Stimulated activated CD4-positive, alpha-beta T cell treated with anti-CD3 and anti-CD28 coated beads, Interleukin-1b, Interleukin-23, amount 100 ng/mL, for 48 hours (primary cell): Measurements from ENCODE around the gene TRIM25.
A peak's percentile ranks its signal among the peaks of the same experiment; 100 is the strongest.

ENCODE experiments used
- DNase-seq: peaks from one replicate; pipeline ENCODE4 v3.0.0-alpha.2; 2020

TRIM25 gene

GRCh38 chr17:56893503-56893902 lies 20.3 kb downstream of the TRIM25 start:
- DNase-seq = no peak

DNA sequence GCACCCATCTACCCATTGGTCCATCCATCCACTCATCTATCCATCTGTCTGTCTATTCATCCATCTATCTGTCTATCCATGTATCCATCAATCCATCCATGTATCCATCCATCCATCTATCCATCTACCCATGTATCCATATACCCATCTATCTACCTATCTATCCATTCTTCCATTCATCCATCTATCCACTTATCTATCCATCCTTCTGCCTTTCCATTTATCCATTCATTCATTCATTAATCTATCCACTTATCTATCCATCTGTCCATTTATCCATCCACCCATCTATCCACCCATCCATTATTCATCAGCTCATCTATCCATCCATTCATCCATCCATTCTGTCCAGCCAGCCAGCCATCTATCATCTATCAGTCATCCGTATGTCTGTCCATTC lies 21.5 kb downstream of the TRIM25 start:
- DNase-seq = no peak

DNA sequence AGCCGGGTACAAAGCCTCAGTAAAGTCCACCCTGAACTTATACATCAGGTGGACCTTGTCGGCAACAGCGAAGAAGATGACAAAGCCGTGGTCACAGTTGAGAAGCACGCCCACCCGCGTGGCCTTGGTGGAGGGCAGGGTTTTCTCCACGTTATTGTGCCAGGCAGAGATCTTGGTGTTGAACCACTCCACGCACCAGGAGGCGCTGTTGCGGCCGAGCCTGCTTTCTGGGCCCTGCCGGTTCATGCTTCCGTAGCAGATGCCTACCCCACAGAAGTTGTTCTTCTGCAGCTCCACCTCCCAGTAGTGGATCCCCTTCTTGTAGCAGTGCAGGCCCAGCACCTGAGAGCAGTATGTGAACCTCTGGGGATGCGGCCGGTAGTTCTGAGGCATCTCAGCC lies 22.1 kb downstream of the TRIM25 start:
- peak; percentile 49 for DNase-seq

GRCh38 chr17:56890906-56891674 lies 22.8 kb downstream of the TRIM25 start:
- DNase-seq = no peak

DNA sequence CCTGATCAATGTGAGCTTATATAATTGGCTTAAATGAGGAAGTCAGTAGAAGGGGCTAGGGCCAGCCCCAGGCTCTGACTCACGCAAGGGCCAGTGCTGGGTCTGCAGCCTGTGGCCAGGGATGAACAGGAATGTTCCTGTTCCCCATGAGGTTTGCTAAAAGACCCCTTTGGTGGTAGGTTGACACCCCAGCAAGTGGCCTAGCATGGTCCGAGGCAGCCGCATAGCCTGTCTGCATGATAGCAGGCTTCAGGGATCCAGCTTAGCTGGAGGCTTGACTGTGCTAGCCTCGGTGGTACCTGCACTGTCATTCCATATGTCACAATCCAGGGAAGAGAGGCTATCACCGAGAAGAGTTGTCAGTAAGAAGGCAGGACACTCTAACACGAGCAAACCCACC lies 23.5 kb downstream of the TRIM25 start:
- DNase-seq = no peak

GRCh38 chr17:56887552-56888467 lies 26.0 kb downstream of the TRIM25 start:
- no peak for DNase-seq

- DNase-seq = no peak
Measured at GRCh38 chr17:56887105-56887504, 26.7 kb downstream of the TRIM25 start.

- DNase-seq = no peak
Measured at GRCh38 chr17:56886288-56886731, 27.5 kb downstream of the TRIM25 start.

- DNase-seq = no peak
Measured at GRCh38 chr17:56885312-56885657, 28.6 kb downstream of the TRIM25 start.

- no peak for DNase-seq
Measured at GRCh38 chr17:56884483-56885311, 29.2 kb downstream of the TRIM25 start.

- no peak for DNase-seq
Measured at GRCh38 chr17:56883616-56884015, 30.2 kb downstream of the TRIM25 start.

DNA sequence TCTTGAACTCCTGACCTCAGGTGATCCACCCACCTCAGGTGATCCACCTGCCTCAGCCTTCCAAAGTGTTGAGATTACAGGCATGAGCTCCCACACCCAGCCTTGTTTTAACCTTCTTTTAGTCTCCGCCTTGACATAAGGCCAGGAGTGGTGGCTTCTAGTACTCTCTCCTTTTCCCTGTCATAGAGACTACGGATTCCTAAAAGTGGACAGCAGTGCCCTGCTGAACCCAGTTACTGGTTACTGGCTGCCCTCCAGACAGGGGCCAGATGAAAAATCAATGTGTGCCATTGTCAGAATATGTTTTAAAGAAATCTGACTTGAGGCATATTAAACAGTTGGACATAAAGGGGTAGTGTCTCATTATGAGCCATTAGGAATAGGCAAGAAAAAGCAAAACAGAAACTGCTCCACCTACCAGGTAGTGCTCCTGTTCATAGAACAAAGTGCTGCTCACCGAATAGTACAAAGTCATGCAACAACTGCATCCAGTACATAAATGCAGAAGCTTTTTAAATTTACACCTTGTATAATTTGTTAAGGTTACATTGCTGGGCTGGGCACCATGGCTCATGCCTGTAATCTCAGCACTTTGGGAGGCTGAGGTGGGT lies 32.1 kb downstream of the TRIM25 start:
- DNase-seq = no peak

- DNase-seq = no peak
Measured at GRCh38 chr17:56880571-56880970, 33.3 kb downstream of the TRIM25 start.

GRCh38 chr17:56880133-56880532 lies 33.7 kb downstream of the TRIM25 start:
- no peak for DNase-seq

DNA sequence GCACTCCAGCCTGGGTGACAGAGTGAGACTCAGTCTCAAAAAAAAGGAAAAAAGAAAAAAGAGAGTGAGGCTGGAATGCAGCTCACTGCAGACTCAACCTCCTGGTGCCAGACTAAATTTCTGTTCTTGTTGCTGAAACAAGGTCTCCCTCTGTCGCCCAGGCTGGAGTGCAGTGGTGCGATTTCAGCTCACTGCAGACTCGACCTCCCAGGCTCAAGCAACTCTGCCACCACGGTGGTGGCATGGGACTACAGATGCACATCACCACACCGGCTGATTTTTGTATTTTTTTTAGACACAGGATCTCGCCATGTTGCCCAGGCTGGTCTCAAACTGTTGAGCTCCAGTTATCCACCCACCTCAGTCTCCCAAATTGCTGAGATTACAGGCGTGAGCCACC lies 34.6 kb downstream of the TRIM25 start:
- no peak for DNase-seq

- DNase-seq = no peak
Measured at GRCh38 chr17:56876766-56877179, 37.1 kb downstream of the TRIM25 start.

GRCh38 chr17:56870081-56870651 lies 43.7 kb downstream of the TRIM25 start:
- no peak for DNase-seq

GRCh38 chr17:56868716-56869115 lies 45.1 kb downstream of the TRIM25 start:
- DNase-seq = no peak

- DNase-seq = no peak
Measured at GRCh38 chr17:56867948-56868376, 45.9 kb downstream of the TRIM25 start.

DNA sequence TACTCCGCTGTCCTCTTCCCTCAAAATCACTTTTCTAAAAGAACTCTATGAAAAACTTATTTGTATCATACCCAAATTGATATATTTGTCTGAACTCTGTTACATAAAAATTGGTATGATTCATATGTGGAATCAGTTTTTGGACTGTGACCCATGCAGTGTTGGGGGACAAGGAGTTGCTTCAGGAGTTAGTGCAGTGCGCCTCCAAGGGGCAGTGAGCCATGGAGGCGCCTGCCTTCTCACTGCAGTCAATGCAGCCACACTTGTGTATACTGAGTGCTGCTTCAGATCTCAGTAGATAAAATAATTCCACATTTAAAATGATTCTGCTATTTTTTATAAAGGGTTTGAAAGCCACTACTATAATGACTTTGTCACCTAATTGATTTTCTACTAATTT lies 47.4 kb downstream of the TRIM25 start:
- DNase-seq = no peak

DNA sequence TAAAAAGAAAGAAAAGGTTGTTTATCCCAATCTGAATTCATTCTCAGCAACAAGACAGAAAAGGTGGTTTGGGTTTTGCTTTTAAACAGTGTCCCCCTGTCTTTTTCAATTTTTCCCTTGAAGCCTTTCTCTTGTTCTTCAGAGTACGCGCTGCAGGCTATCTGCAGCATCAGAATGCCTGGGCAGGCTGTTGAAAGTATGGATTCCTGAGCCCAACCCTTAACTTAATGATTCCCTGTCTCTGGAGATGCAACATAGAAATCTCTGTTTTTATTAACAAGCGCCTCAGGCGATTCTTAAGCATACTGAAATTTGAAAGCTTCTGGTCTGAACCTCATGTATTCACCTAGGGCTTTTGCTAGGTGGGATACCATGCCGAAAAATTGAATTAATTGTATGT lies 47.8 kb downstream of the TRIM25 start:
- DNase-seq = no peak

GRCh38 chr17:56863974-56864373 lies 49.9 kb downstream of the TRIM25 start:
- DNase-seq = no peak
